Activated CD4-positive, alpha-beta memory T cell treated with anti-CD3 and anti-CD28 coated beads for 36 hours (primary cell): ENCODE measurements around the gene EGFL8. TPM values are rescaled to one million over a fixed set of nuclear protein-coding genes. Genes with fewer than 3 reads are reported as not detected.
"Not testable (repeated sequence)": the region's sequence is repeated elsewhere in the genome, so short reads cannot be mapped to it uniquely, and the experiment has no call there.

Experiments
- CTCF ChIA-PET: fragments of 350-600 bp; sonication (Branson Sonifier 250); formaldehyde crosslinking; loops from one replicate; lab custom pipeline; 2021; ENCODE audit warnings: antibody characterized with exemption, inconsistent platforms; lab: Charles Lee
- POLR2A ChIA-PET: fragments of 350-600 bp; sonication (Branson Sonifier 250); formaldehyde crosslinking; loops from one replicate; lab custom pipeline; 2021; ENCODE audit warnings: antibody characterized with exemption; lab: Charles Lee
- DNase-seq: peaks from one replicate; pipeline ENCODE4 v3.0.0-alpha.2; 2020
- H3K27ac Mint-ChIP-seq: one replicate; pipeline ENCODE4 v1.8.0; 2021; ENCODE audit warnings: mixed read lengths
- H3K27me3 Mint-ChIP-seq: one replicate; pipeline ENCODE4 v1.8.0; 2021; ENCODE audit warnings: mixed read lengths
- H3K36me3 Mint-ChIP-seq: one replicate; pipeline ENCODE4 v1.8.0; 2021; ENCODE audit warnings: mixed read lengths
- H3K4me1 Mint-ChIP-seq: one replicate; pipeline ENCODE4 v1.8.0; 2021; ENCODE audit warnings: low read depth, mixed read lengths
- H3K4me3 Mint-ChIP-seq: one replicate; pipeline ENCODE4 v1.8.0; 2021; ENCODE audit warnings: mild to moderate bottlenecking, mixed read lengths
- H3K9me3 Mint-ChIP-seq: one replicate; pipeline ENCODE4 v1.8.0; 2021; ENCODE audit warnings: mixed read lengths
- intact Hi-C: fragments of 100-400 bp; cut with micrococcal nuclease; formaldehyde crosslinking; loops from one replicate; pipeline ENCODE4 v1.15.1; 2023
- total RNA-seq, 2 experiments: library from RNA; stranded (reverse); gene quantifications; one replicate each; pipeline ENCODE4 v1.2.3, GENCODE V29; 2021

Gene EGFL8
- total RNA-seq, 2 experiments from 2014 or later = 6.5 to 7.1 TPM

DNA sequence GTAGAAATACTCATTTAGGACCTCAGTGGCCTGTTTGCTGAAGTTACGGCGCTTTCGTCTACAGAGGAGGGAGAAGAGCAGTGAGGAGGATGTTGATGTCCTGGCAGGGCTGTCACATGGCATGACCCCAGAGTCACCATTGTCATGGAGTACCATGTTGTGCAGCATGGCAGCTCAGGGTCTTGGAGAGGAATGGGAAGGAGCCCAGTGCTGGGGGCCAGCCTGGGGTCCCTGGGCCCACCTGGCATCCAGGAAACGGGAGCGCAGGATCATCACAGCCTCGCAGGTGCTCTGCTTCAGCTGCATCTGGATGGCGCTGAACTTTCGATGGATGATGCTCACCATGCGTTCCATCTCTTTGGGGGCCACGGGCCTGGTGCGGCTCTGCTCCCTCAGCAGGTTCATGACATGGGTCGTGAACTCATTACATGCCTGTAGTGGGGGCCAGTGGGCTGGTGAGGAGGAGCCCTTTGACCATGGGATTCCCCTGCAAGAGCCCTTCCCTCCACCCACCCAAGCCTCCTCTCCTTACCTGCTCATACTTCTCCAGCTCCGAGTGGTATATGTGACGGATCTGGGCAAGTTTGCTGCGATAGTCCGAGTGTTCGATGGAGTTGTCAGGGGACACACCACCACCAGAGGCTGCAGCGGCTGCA, 23.5 kb downstream of the EGFL8 start:
- intact Hi-C loops, H3K9me3 Mint-ChIP-seq, CTCF ChIA-PET, DNase-seq, H3K27me3 Mint-ChIP-seq: not testable (repeated sequence)
- H3K4me3 Mint-ChIP-seq = peak overlapping the region; percentile 85
- H3K36me3 Mint-ChIP-seq = peaks cover 50% of the 10 kb centered on the region
- peak overlapping the region; percentile 94 for H3K27ac Mint-ChIP-seq
- POLR2A ChIA-PET = interaction anchor here (0.6 to 8.5 kb wide), 3 partner anchors 10 to 784 kb away, joined by 3 to 57 read pairs (median 3); partner anchors contain the start of genes AGPAT1 and RNF5
- H3K4me1 Mint-ChIP-seq = peaks cover 50% of the 10 kb centered on the region

DNA sequence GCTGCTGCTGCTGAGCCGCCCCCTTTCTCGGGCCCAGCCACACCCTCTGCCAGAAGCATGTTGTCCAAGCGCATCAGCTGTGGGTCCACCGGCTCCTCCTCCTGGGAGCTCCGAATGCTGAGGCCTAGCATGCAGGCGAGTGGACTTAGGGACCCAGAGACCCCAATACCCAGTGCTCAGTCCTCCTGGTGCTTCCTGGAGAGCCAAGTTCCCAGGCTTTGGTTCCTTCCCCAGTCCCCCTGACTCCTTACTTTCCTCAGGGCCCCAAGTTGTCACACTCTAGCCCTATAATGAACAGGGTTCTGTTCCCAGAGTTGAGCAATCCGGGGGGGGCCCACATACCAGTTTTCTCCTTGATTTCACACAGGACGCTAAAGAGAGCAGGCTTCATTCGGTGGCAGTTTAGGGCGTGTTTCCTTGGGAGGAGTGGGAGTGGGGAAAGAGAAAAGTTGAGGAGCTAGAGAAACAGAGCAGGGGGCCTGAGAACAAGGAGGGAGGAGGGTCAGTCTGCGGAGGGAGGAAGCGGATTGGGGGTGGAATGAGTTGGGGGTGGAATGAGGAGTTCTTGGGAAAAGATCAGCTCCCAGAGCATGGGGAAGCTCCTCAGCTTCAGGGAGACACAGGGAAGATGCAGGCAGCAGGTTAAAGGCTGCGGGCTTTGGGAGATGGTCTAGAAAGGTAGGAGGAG, 24.1 kb downstream of the EGFL8 start:
- POLR2A ChIA-PET = interaction anchor here (1.0 to 8.5 kb wide), 2 partner anchors 11 to 59 kb away, joined by 3 to 57 read pairs; partner anchors contain the start of genes AGPAT1 and RNF5
- H3K4me3 Mint-ChIP-seq = peak overlapping the region; percentile 85
- H3K27ac Mint-ChIP-seq = peak overlapping the region; percentile 94
- H3K4me1 Mint-ChIP-seq = peaks cover 47% of the 10 kb centered on the region
- DNase-seq = no peak
- H3K27me3 Mint-ChIP-seq = no peaks in the 10 kb centered on the region
- intact Hi-C loops = no loop called here
- no peaks in the 10 kb centered on the region for H3K9me3 Mint-ChIP-seq
- CTCF ChIA-PET = no interaction called here
- peaks cover 47% of the 10 kb centered on the region for H3K36me3 Mint-ChIP-seq

- peak overlapping the region; percentile 85 for H3K4me3 Mint-ChIP-seq
- no peak for DNase-seq
- CTCF ChIA-PET = no interaction called here
Measured at GRCh38 chr6:32189069-32189741, 24.8 kb downstream of the EGFL8 start.

DNA sequence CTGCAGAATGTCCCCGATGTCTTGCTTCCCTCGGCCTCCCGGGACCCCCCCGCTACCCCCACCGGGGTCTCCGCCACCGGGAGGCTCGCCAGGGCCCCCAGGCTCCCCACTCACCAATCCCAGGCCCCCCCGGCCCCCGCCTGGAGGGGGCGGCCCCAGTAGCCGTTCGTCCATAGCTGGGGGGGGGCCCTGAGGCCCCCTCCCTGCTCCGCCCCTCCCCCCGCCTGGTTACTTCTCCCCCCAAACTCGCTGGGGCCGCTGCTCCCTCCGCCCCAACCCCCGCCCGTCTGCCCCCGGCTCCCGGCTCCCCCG, 25.3 kb downstream of the EGFL8 start:
- Mint-ChIP-seq H3K4me1 (peaks cover 52% of the 10 kb centered on the region), H3K36me3 (peaks cover 47% of the 10 kb centered on the region), H3K27ac (peak overlapping the region; percentile 94), H3K9me3 (no peaks in the 10 kb centered on the region), H3K27me3 (no peaks in the 10 kb centered on the region), H3K4me3 (peak overlapping the region; percentile 85)
- CTCF ChIA-PET = no interaction called here
- intact Hi-C loops = loop anchor here (1.0 to 10.0 kb wide), 5 partner anchors 11 to 1225 kb away; partner anchors contain the start of genes CUTA, HSPA1B, LTA and PHF1
- POLR2A ChIA-PET = interaction anchor here (1.1 to 8.5 kb wide), 2 partner anchors 12 to 615 kb away, joined by 3 to 57 read pairs; partner anchors contain the start of genes AGPAT1 and RNF5
- no peak for DNase-seq

More at GRCh38 chr6:32189069-32189741, 24.8 kb downstream of the EGFL8 start:
- Mint-ChIP-seq H3K4me1 (peaks cover 49% of the 10 kb centered on the region), H3K27ac (peak overlapping the region; percentile 94), H3K36me3 (peaks cover 47% of the 10 kb centered on the region), H3K27me3 (no peaks in the 10 kb centered on the region), H3K9me3 (no peaks in the 10 kb centered on the region)
- intact Hi-C loops = no loop called here
- POLR2A ChIA-PET = interaction anchor here (1.1 to 8.5 kb wide), 2 partner anchors 11 to 615 kb away, joined by 3 to 57 read pairs; partner anchors contain the start of genes AGPAT1 and RNF5

DNA sequence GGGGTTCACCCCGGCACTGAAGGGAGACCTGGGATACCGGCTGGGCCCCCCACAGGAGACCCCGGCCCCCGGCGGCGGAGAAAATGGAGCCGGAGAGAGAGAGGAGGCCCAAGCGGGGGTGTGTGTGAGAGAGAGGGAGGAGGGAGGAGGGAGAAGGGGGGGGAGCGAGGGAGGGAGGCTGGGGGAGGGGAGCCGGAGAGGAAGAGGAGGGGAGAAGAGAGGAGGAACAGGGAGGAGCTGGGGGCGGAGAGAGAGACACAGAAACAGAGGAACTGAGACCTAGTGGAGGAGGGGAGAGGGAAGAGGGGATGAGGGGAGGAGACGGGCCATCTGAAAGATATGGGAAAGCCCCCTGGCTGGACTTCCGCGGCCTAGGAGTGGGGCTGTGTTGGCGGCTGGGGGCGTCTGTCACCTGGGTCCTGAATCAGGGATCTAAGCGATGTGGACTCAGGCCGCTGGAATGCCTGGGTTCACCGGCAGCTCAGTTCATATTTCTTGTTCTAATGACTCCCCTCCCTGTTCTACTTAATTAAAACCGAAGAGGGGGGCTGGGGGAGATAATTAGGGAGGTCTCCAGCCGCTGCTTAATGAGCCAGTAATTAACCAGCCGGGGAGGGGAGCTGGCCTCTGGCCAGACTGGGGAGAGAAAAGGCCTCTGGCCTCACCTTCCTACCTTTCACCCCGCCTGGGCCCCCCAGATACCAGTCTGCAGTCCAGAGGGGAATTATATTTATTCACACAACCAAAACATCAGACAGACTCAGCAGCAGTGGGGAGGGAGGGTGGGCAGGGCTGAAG, 25.9 kb downstream of the EGFL8 start, which contains the start of gene PBX2:
TSS of gene PBX2 (minus strand) at position 149 of the 798 bp plus-strand sequence. CDS start 287 bp downstream, outside the sequence.
- no peaks in the 10 kb centered on the region for H3K27me3 Mint-ChIP-seq
- peak within 1 kb of the TSS; percentile 92 for H3K4me3 Mint-ChIP-seq
- peak within 1 kb of the TSS; percentile 98 for H3K27ac Mint-ChIP-seq
- intact Hi-C loops = loop anchor here (1.0 to 10.0 kb wide), 5 partner anchors 12 to 1225 kb away; partner anchors contain the start of genes CUTA, HSPA1B, LTA and PHF1
- peaks cover 56% of the 10 kb centered on the region for H3K4me1 Mint-ChIP-seq
- CTCF ChIA-PET = interaction anchor here (0.8 to 1.3 kb wide), 2 partner anchors 11 to 62 kb away, joined by 3 to 6 read pairs; partner anchors contain the start of gene ATF6B
- H3K36me3 Mint-ChIP-seq = peaks cover 47% of the 10 kb centered on the region
- peak; percentile 91 for DNase-seq
- POLR2A ChIA-PET = interaction anchor here (1.1 to 8.5 kb wide), 2 partner anchors 12 to 616 kb away, joined by 3 to 57 read pairs; partner anchors contain the start of genes AGPAT1 and RNF5
- no peaks in the 10 kb centered on the region for H3K9me3 Mint-ChIP-seq

GRCh38 chr6:32190911-32191677, 26.7 kb downstream of the EGFL8 start:
- intact Hi-C loops = loop anchor here (1.0 to 10.0 kb wide), 5 partner anchors 13 to 1224 kb away; partner anchors contain the start of genes CUTA, HSPA1B, LTA and PHF1
- ChIA-PET CTCF (interaction anchor here (0.8 to 2.0 kb wide), 3 partner anchors 12 to 647 kb away, joined by 3 to 6 read pairs (median 6); partner anchors contain the start of genes ATF6B and TAP2), POLR2A (interaction anchor here (8.5 kb wide), 1 partner anchor 13 kb away, joined by 57 read pairs; the partner anchor contains the start of genes AGPAT1 and RNF5)
- no peaks in the 10 kb centered on the region for H3K9me3 Mint-ChIP-seq
- no peaks in the 10 kb centered on the region for H3K27me3 Mint-ChIP-seq
- no peak for DNase-seq
- peak overlapping the region; percentile 98 for H3K27ac Mint-ChIP-seq
- H3K4me1 Mint-ChIP-seq = peaks cover 48% of the 10 kb centered on the region
- peaks cover 41% of the 10 kb centered on the region for H3K36me3 Mint-ChIP-seq
- peak overlapping the region; percentile 92 for H3K4me3 Mint-ChIP-seq

- intact Hi-C loops = loop anchor here (5.0 to 10.0 kb wide), 4 partner anchors 367 to 1223 kb away; partner anchors contain the start of genes CUTA, HSPA1B, LTA and PHF1
Measured at GRCh38 chr6:32191696-32192607, 27.6 kb downstream of the EGFL8 start.

DNA sequence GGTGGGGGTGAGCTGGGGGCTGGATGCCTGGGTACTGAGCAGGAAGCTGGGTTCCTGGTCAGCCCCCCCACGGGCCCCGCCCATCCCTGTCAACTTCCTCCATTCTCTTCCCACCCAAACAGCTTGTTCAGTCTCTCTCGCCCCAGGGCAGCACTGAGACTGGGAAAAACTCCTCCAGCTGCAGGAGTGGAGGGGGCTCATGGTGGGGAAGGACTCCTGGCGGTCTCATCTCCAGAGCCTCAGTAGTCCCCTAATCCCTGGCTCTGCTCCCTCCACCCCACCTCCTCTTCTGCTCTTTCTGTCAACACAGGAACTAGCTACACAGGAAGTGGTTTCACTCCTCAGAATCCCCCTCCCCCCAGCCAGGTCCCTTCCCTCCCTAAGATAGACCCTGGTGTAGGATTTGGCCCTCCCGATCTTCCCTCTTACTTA, 28.2 kb downstream of the EGFL8 start, which contains the start of gene GPSM3:
TSS of gene GPSM3 (minus strand) at position 36 of the 432 bp plus-strand sequence. CDS start 130 bp downstream, outside the sequence.
- peak; percentile 71 for DNase-seq
- no peaks in the 10 kb centered on the region for H3K9me3 Mint-ChIP-seq
- peaks cover 26% of the 10 kb centered on the region for H3K36me3 Mint-ChIP-seq
- peaks cover 38% of the 10 kb centered on the region for H3K4me1 Mint-ChIP-seq
- H3K27me3 Mint-ChIP-seq = no peaks in the 10 kb centered on the region
- H3K4me3 Mint-ChIP-seq = peak within 1 kb of the TSS; percentile 92
- POLR2A ChIA-PET = interaction anchor here (0.7 to 8.5 kb wide), 3 partner anchors 15 to 44 kb away, joined by 3 to 57 read pairs (median 3); partner anchors contain the start of genes AGPAT1 and RNF5
- CTCF ChIA-PET = interaction anchor here (0.9 to 2.0 kb wide), 4 partner anchors 13 to 1085 kb away, joined by 3 to 7 read pairs (median 4); partner anchors contain the start of gene TAP2
- H3K27ac Mint-ChIP-seq = peak within 1 kb of the TSS; percentile 98
- intact Hi-C loops = loop anchor here (5.0 to 10.0 kb wide), 4 partner anchors 368 to 1222 kb away; partner anchors contain the start of genes CUTA, HSPA1B, LTA and PHF1

More at GRCh38 chr6:32191696-32192607, 27.6 kb downstream of the EGFL8 start:
- Mint-ChIP-seq H3K27me3 (no peaks in the 10 kb centered on the region), H3K4me3 (peak overlapping the region; percentile 92), H3K9me3 (no peaks in the 10 kb centered on the region), H3K36me3 (peaks cover 33% of the 10 kb centered on the region), H3K27ac (peak overlapping the region; percentile 98), H3K4me1 (peaks cover 43% of the 10 kb centered on the region)
- POLR2A ChIA-PET = interaction anchor here (0.7 to 8.5 kb wide), 2 partner anchors 14 to 44 kb away, joined by 3 to 57 read pairs; partner anchors contain the start of genes AGPAT1 and RNF5
- peak; percentile 49 for DNase-seq
- CTCF ChIA-PET = interaction anchor here (1.2 to 2.0 kb wide), 3 partner anchors 13 to 647 kb away, joined by 3 to 7 read pairs (median 6); partner anchors contain the start of gene TAP2

- peaks cover 34% of the 10 kb centered on the region for H3K4me1 Mint-ChIP-seq
- not testable (repeated sequence) for DNase-seq, H3K27me3 Mint-ChIP-seq, H3K9me3 Mint-ChIP-seq
- peak overlapping the region; percentile 92 for H3K4me3 Mint-ChIP-seq
- ChIA-PET CTCF (interaction anchor here (0.9 to 2.0 kb wide), 4 partner anchors 14 to 1084 kb away, joined by 3 to 7 read pairs (median 4); partner anchors contain the start of gene TAP2), POLR2A (interaction anchor here (0.8 to 8.5 kb wide), 2 partner anchors 15 to 45 kb away, joined by 3 to 57 read pairs; partner anchors contain the start of genes AGPAT1 and RNF5)
- peak overlapping the region; percentile 98 for H3K27ac Mint-ChIP-seq
- peaks cover 24% of the 10 kb centered on the region for H3K36me3 Mint-ChIP-seq
- intact Hi-C loops = loop anchor here (5.0 to 10.0 kb wide), 4 partner anchors 368 to 1222 kb away; partner anchors contain the start of genes CUTA, HSPA1B, LTA and PHF1
Measured at GRCh38 chr6:32193096-32193495, 28.7 kb downstream of the EGFL8 start.
